GM12878 (cell line): ENCODE measurements around the gene RNF223. TPM values are rescaled to one million over a fixed set of nuclear protein-coding genes. Genes with fewer than 3 reads are reported as not detected.

ENCODE experiments used
- ATAC-seq: fragments of 200-7000 bp; cut with Tn5 transposase; 3 replicates; pipeline ENCODE4 v1.9.1; 2020; ENCODE audit warnings: mild to moderate bottlenecking, moderate library complexity
- BruUV-seq: library from RNA; stranded (reverse); fragments of 400-500 nt; replicated peaks from 2 replicates; lab custom pipeline; 2021; lab: Mats Ljungman, UMichigan
- CTCF ChIA-PET: fragments of 300-600 bp; sonication (Branson Sonifier 250); formaldehyde crosslinking; extraction: SDS; loops from one replicate; lab custom pipeline; 2021; ENCODE audit warnings: inconsistent platforms; lab: Yijun Ruan, JAX
- POLR2A ChIA-PET: fragments of 350-600 bp; formaldehyde crosslinking; extraction: SDS; loops from one replicate; lab custom pipeline; 2021; ENCODE audit warnings: inconsistent platforms; lab: Charles Lee
- RAD21 ChIA-PET: fragments of 300-600 bp; sonication (Branson Sonifier 250); formaldehyde crosslinking; loops from one replicate; lab custom pipeline; 2023; ENCODE audit warnings: antibody characterized with exemption; ENCODE audit not compliant: unreplicated experiment; lab: Charles Lee
- SMC1A ChIA-PET: fragments of 300-600 bp; sonication (Branson Sonifier 250); formaldehyde crosslinking; loops from one replicate; lab custom pipeline; 2023; ENCODE audit not compliant: unreplicated experiment, uncharacterized antibody; lab: Charles Lee
- DNase-seq: peaks from one replicate; pipeline ENCODE4 v3.0.0-alpha.2; 2011; ENCODE audit warnings: low read depth, low spot score
- FAIRE-seq: peaks from 3 replicates; lab custom pipeline; 2011; peaks lifted over from hg19 to GRCh38; lab: Jason Lieb, UNC
- H2AFZ ChIP-seq: 2 replicates; pipeline ENCODE4 v1.6.0; 2011; ENCODE audit warnings: low read depth, low read length, control low read depth; ENCODE audit not compliant: control insufficient read depth
- H3K27ac ChIP-seq: 2 replicates; pipeline ENCODE4 v1.5.1; 2011; ENCODE audit warnings: control low read depth; ENCODE audit not compliant: control insufficient read depth, insufficient read depth
- H3K27me3 ChIP-seq, 2 experiments: replicated peaks in 1 of 2; 2 replicates each; pipeline versions ENCODE4 v1.6.0 to v1.6.1; 2011; ENCODE audit warnings: low read length in 1 of 2; ENCODE audit not compliant: control insufficient read depth in 2 of 2, insufficient read depth in 2 of 2
- H3K36me3 ChIP-seq, 2 experiments: 2 replicates each; pipeline ENCODE4 v1.5.1; 2011; ENCODE audit warnings: low read length in 1 of 2; ENCODE audit not compliant: control insufficient read depth in 2 of 2, insufficient read depth in 2 of 2
- H3K4me1 ChIP-seq: 2 replicates; pipeline ENCODE4 v1.6.1; 2011; ENCODE audit warnings: mild to moderate bottlenecking, low read length, moderate library complexity, mixed read lengths; ENCODE audit not compliant: control insufficient read depth, insufficient read depth
- H3K4me2 ChIP-seq: 2 replicates; pipeline ENCODE4 v1.6.0; 2011; ENCODE audit warnings: control low read depth; ENCODE audit not compliant: control insufficient read depth, insufficient read depth
- H3K4me3 ChIP-seq: fragments of 200-600 bp; sonication (generic); 2 replicates; pipeline ENCODE4 v1.5.1; 2016
- H3K79me2 ChIP-seq: 2 replicates; pipeline ENCODE4 v1.6.0; 2011; ENCODE audit warnings: low read length; ENCODE audit not compliant: control insufficient read depth, insufficient read depth
- H3K9ac ChIP-seq: 2 replicates; pipeline ENCODE4 v1.8.0; 2011; ENCODE audit warnings: low read length, control low read depth, mixed read lengths; ENCODE audit not compliant: control insufficient read depth, insufficient read depth
- H3K9me3 ChIP-seq: replicated peaks from 3 replicates; pipeline ENCODE4 v1.5.1; 2011; ENCODE audit warnings: mild to moderate bottlenecking, low read length; ENCODE audit not compliant: control insufficient read depth, insufficient read depth
- H4K20me1 ChIP-seq: 2 replicates; pipeline ENCODE4 v1.6.0; 2011; ENCODE audit not compliant: control insufficient read depth, insufficient read depth
- EP300 ChIP-seq, 2 experiments: fragments of 150-350 bp in 1 of 2; IDR thresholded peaks; 2 replicates each; pipeline ENCODE4 v1.6.1; 2011 to 2012; ENCODE audit warnings: low read depth in 2 of 2, low read length in 2 of 2, borderline replicate concordance in 1 of 2, improper control_type of control experiment in 1 of 2, inconsistent platforms in 1 of 2; ENCODE audit not compliant: control insufficient read depth in 1 of 2
- HDAC2 ChIP-seq: fragments of 200-600 bp; sonication (generic); IDR thresholded peaks from 2 replicates; pipeline ENCODE4 v1.6.1; 2017
- JUNB ChIP-seq: IDR thresholded peaks from 2 replicates; pipeline ENCODE4 v1.6.1; 2016; ENCODE audit warnings: antibody characterized with exemption, mild to moderate bottlenecking
- RFX5 ChIP-seq: IDR thresholded peaks from 2 replicates; pipeline ENCODE4 v1.6.1; 2011; ENCODE audit warnings: low read depth, low read length, improper control_type of control experiment
- WGBS: methylation state at CpG from one replicate; pipeline ENCODE4 v1.1.6; 2016; ENCODE audit warnings: low lambda C conversion rate; ENCODE audit not compliant: insufficient replicate concordance, insufficient coverage; ENCODE audit errors: missing lambda C conversion rate; 5-methylcytosine and 5-hydroxymethylcytosine counted together
- in situ Hi-C: fragments of 300-500 bp; cut with MboI; formaldehyde crosslinking; loops from 9 replicates; pipeline ENCODE4 v1.14.3; 2018; ENCODE audit warnings: mixed read lengths
- intact Hi-C: fragments of 100-400 bp; cut with micrococcal nuclease; formaldehyde crosslinking; loops from one replicate; pipeline ENCODE4 v1.14.2; 2022; ENCODE audit not compliant: unreplicated experiment
- polyA plus RNA-seq, 11 experiments: library from polyadenylated mRNA; depleted of rRNA in 4 of 11; unstranded in 6 of 11; stranded (reverse) in 5 of 11; fragments of >200 nt; fragmentation: Nextera tagmentation in 4 of 11; fragmentation: Illumina TruSeq in 1 of 11; extraction: Ambion mirVana in 4 of 11; extraction: Trizol in 1 of 11; gene quantifications; 1 replicate in 1 of 11; 2 replicates in 10 of 11; pipeline versions ENCODE4 v1.2.1 to v1.2.3, GENCODE V29; 2011 to 2016; ENCODE audit warnings: inconsistent platforms in 2 of 11, missing spikeins in 2 of 11, low read depth in 1 of 11
- total RNA-seq, 4 experiments: library from RNA; depleted of rRNA in 3 of 4; stranded (reverse); fragments of >200 nt in 3 of 4; fragmentation: Illumina TruSeq in 1 of 4; extraction: Trizol in 1 of 4; gene quantifications; 2 replicates each; pipeline versions ENCODE4 v1.2.1 to v1.2.3, GENCODE V29; 2013 to 2021
- TF ChIP-seq, protein P1 (sequence below): fragments of 450-650 bp; IDR thresholded peaks from 2 replicates; pipeline ENCODE4 v1.6.1; 2016; ENCODE audit warnings: mild to moderate bottlenecking

The RNF223 gene
- total and polyA plus RNA-seq, 10 of the 15 experiments (the other 5 are each of a cell fraction or from before 2014, with no cell fraction given) = 0.06 TPM; not detected in 9

DNA sequence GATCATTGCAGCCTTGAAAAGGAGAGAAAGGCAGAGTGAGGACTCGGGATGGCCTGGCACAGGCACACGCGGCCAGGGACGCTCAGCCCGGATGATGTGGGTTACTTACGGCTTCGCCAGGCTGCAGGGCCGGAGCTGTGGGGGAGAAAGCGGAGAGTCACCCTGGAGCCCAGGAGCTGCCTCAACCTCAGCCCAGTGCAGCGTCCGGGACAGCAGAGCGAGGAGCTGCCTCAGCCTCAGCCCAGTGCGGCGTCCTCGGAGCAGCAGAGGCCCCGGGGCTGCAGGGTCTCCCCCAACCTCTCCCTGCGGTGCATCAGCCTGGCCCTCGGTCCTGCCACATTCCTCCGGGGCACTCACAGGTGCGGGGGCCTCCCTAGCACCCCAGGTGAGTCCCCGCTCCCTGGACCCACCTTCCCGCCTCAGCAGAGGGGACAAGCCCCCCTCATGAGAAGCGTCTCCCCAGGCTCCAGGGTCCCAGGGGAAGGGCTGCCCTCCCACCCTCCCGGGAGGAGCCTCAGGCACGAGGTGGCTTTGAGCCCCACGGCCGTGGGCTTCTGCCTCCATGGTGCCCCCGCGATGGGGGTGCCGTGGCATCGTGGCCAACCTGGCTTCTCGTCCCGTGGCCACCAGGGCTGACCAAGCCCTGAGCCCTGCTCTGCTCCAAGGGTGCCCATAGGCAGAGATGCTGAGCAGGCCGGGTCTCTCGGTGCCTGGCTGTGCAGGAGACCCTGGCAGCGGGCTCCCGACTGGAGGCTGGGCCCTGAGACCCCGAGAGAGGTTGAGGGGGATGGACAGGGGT, 10.5 kb upstream of the RNF223 start:
- no peak for ATAC-seq
- RAD21 ChIA-PET = no interaction called here
- H3K4me2 ChIP-seq = no peak overlapping the region

More for the DNA sequence above, 10.5 kb upstream of the RNF223 start:
- Histone ChIP-seq H3K9ac (no peak overlapping the region), H4K20me1 (no peaks in the 10 kb centered on the region), H3K4me3 (no peak overlapping the region)
- no peak for FAIRE-seq
- TF ChIP-seq, protein P1, sequence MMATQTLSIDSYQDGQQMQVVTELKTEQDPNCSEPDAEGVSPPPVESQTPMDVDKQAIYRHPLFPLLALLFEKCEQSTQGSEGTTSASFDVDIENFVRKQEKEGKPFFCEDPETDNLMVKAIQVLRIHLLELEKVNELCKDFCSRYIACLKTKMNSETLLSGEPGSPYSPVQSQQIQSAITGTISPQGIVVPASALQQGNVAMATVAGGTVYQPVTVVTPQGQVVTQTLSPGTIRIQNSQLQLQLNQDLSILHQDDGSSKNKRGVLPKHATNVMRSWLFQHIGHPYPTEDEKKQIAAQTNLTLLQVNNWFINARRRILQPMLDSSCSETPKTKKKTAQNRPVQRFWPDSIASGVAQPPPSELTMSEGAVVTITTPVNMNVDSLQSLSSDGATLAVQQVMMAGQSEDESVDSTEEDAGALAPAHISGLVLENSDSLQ = no peak
- no peak for TF ChIP-seq RFX5
- no peak for TF ChIP-seq HDAC2
- TF ChIP-seq EP300 (IDR thresholded peaks at IDR 0.05; ENCODE audit: borderline replicate concordance in 1 of 2, control insufficient read depth in 1 of 2, low read depth in 2 of 2, low read length in 2 of 2) = no peak
- no peak for TF ChIP-seq JUNB
- TF ChIP-seq, all 136 proteins: peak for 0
- H3K36me3 ChIP-seq = no peaks in the 10 kb centered on the region
- ChIA-PET POLR2A (no interaction called here), CTCF (no interaction called here), SMC1A (no interaction called here)
- H3K27ac ChIP-seq = no peak overlapping the region
- WGBS = 86% methylated on average over 35 of the region's 38 CpGs
- no peaks in the 10 kb centered on the region for H3K79me2 ChIP-seq
- peaks cover 6% of the 10 kb centered on the region for H3K4me1 ChIP-seq
- no peaks in the 10 kb centered on the region for H3K9me3 ChIP-seq
- no peaks in the 10 kb centered on the region for H3K27me3 ChIP-seq
- intact Hi-C loops (no loop called here), in situ Hi-C loops (no loop called here)
- BruUV-seq = no TSS peak
- no peak for DNase-seq
- H2AFZ ChIP-seq = no peak overlapping the region
